HEK293T (cell line): Measurements from ENCODE around the gene NSMCE1.

Experiments used
- CTCF ChIA-PET: fragments of 350-600 bp; formaldehyde crosslinking; extraction: SDS; loops from one replicate; lab custom pipeline; 2021; ENCODE audit warnings: antibody characterized with exemption, inconsistent platforms; lab: Yijun Ruan, JAX
- POLR2A ChIA-PET: fragments of 350-600 bp; formaldehyde crosslinking; extraction: SDS; loops from one replicate; lab custom pipeline; 2020; ENCODE audit warnings: antibody characterized with exemption, inconsistent platforms; lab: Yijun Ruan, JAX
- DNase-seq: peaks from one replicate; pipeline ENCODE4 v3.0.0; 2012; ENCODE audit warnings: mixed read lengths; ENCODE audit errors: extremely low spot score
- ARNT ChIP-seq: fragments of 450-650 bp; IDR thresholded peaks from 2 replicates; pipeline ENCODE4 v1.6.1; 2017; ENCODE audit warnings: mild to moderate bottlenecking
- BHLHE40 ChIP-seq: fragments of 450-650 bp; IDR thresholded peaks from 2 replicates; pipeline ENCODE4 v1.6.1; 2016; ENCODE audit warnings: mild to moderate bottlenecking, moderate library complexity, borderline replicate concordance
- CTBP1 ChIP-seq: fragments of 450-650 bp; IDR thresholded peaks from 2 replicates; pipeline ENCODE4 v1.6.1; 2016; ENCODE audit warnings: borderline replicate concordance
- ELF4 ChIP-seq: fragments of 450-650 bp; IDR thresholded peaks from 2 replicates; pipeline ENCODE4 v1.6.1; 2017; ENCODE audit warnings: antibody characterized with exemption
- FOXA1 ChIP-seq: fragments of 450-650 bp; IDR thresholded peaks from 2 replicates; pipeline ENCODE4 v1.6.1; 2016; ENCODE audit warnings: mild to moderate bottlenecking
- FOXK2 ChIP-seq: fragments of 450-650 bp; IDR thresholded peaks from 2 replicates; pipeline ENCODE4 v1.6.1; 2016; ENCODE audit warnings: mild to moderate bottlenecking
- FOXM1 ChIP-seq: fragments of 450-650 bp; IDR thresholded peaks from 2 replicates; pipeline ENCODE4 v1.6.1; 2017; ENCODE audit warnings: mild to moderate bottlenecking, borderline replicate concordance
- HDGF ChIP-seq: fragments of 450-650 bp; IDR thresholded peaks from 2 replicates; pipeline ENCODE4 v1.6.1; 2017; ENCODE audit warnings: antibody characterized with exemption, borderline replicate concordance
- L3MBTL2 ChIP-seq: fragments of 450-650 bp; conservative IDR thresholded peaks from 2 replicates; pipeline ENCODE4 v1.6.1; 2016; ENCODE audit warnings: mild to moderate bottlenecking
- LEF1 ChIP-seq: fragments of 450-650 bp; IDR thresholded peaks from 2 replicates; pipeline ENCODE4 v1.6.1; 2017; ENCODE audit warnings: mild to moderate bottlenecking, borderline replicate concordance
- NFRKB ChIP-seq: fragments of 450-650 bp; IDR thresholded peaks from 2 replicates; pipeline ENCODE4 v1.6.1; 2016; ENCODE audit warnings: mild to moderate bottlenecking, moderate library complexity
- PKNOX1 ChIP-seq: fragments of 450-650 bp; IDR thresholded peaks from 2 replicates; pipeline ENCODE4 v1.6.1; 2016
- SP1 ChIP-seq: fragments of 450-650 bp; IDR thresholded peaks from 2 replicates; pipeline ENCODE4 v1.6.1; 2017
- SUZ12 ChIP-seq: fragments of 450-650 bp; IDR thresholded peaks from 2 replicates; pipeline ENCODE4 v1.6.1; 2016; ENCODE audit warnings: mild to moderate bottlenecking
- TARDBP ChIP-seq: fragments of 450-650 bp; IDR thresholded peaks from 2 replicates; pipeline ENCODE4 v1.6.1; 2016
- ZNF384 ChIP-seq: fragments of 450-650 bp; IDR thresholded peaks from 2 replicates; pipeline ENCODE4 v1.6.1; 2016

Gene NSMCE1

GRCh38 chr16:27185776-27186130, 82.8 kb downstream of the NSMCE1 start:
- POLR2A ChIA-PET: no interaction called here
- CTCF ChIA-PET: no interaction called here
- TF ChIP-seq ELF4 (no peak), L3MBTL2 (no peak), NFRKB (no peak), TARDBP (no peak), SUZ12 (no peak), BHLHE40 (no peak), CTBP1 (no peak), FOXM1 (no peak), ZNF384 (no peak)
- no peak for DNase-seq

GRCh38 chr16:27182906-27183405, 85.6 kb downstream of the NSMCE1 start:
- DNase-seq: no peak
- POLR2A ChIA-PET: no interaction called here
- TF ChIP-seq BHLHE40: no peak
- no peak for TF ChIP-seq FOXK2
- TF ChIP-seq L3MBTL2: no peak
- no peak for TF ChIP-seq SUZ12
- no peak for TF ChIP-seq FOXA1
- no peak for TF ChIP-seq PKNOX1
- no peak for TF ChIP-seq CTBP1
- no peak for TF ChIP-seq ZNF384
- TF ChIP-seq SP1: no peak
- no peak for TF ChIP-seq ELF4
- TF ChIP-seq LEF1: no peak
- no peak for TF ChIP-seq TARDBP
- CTCF ChIA-PET: no interaction called here

- ChIA-PET CTCF (no interaction called here), POLR2A (interaction anchor here (1.6 kb wide), 1 partner anchor 22 kb away, joined by 5 read pairs; the partner anchor contains the start of gene KDM8)
- peak; percentile 19 for DNase-seq
- TF ChIP-seq ZNF384 (no peak), NFRKB (no peak), FOXK2 (no peak), LEF1 (no peak), FOXA1 (no peak), FOXM1 (no peak), ARNT (no peak), SUZ12 (no peak), ELF4 (no peak), BHLHE40 (no peak), PKNOX1 (no peak), L3MBTL2 (no peak), HDGF (no peak), CTBP1 (no peak), TARDBP (no peak), SP1 (no peak)
These were observed 87.4 kb downstream of the NSMCE1 start for GRCh38 chr16:27181019-27181790.

- POLR2A ChIA-PET: interaction anchor here (2.0 kb wide), 1 partner anchor 24 kb away, joined by 11 read pairs; the partner anchor contains the start of gene KDM8
- peak; percentile 84 for DNase-seq
- CTCF ChIA-PET: interaction anchor here (0.9 to 2.0 kb wide), 7 partner anchors 11 to 196 kb away, joined by 3 to 10 read pairs (median 3); partner anchors contain the start of gene KDM8
- TF ChIP-seq FOXK2 (no peak), TARDBP (no peak), SP1 (no peak), BHLHE40 (no peak), L3MBTL2 (no peak), ZNF384 (no peak), NFRKB (no peak), CTBP1 (no peak), ARNT (no peak), ELF4 (no peak), LEF1 (no peak)
These were observed 89.0 kb downstream of the NSMCE1 start for GRCh38 chr16:27179500-27180072.

GRCh38 chr16:27177031-27177774, 91.4 kb downstream of the NSMCE1 start:
- no peak for DNase-seq
- TF ChIP-seq ZNF384 (no peak), BHLHE40 (no peak), L3MBTL2 (no peak), ARNT (no peak), HDGF (no peak), SUZ12 (no peak), ELF4 (no peak), TARDBP (no peak), CTBP1 (no peak), LEF1 (no peak)
- CTCF ChIA-PET: no interaction called here
- POLR2A ChIA-PET: no interaction called here

GRCh38 chr16:27175888-27176287, 92.7 kb downstream of the NSMCE1 start:
- CTCF ChIA-PET: no interaction called here

More at GRCh38 chr16:27175888-27176287, 92.7 kb downstream of the NSMCE1 start:
- DNase-seq: no peak
- POLR2A ChIA-PET: no interaction called here
- no peak for TF ChIP-seq FOXM1
- no peak for TF ChIP-seq ARNT
- TF ChIP-seq LEF1: no peak
- TF ChIP-seq NFRKB: no peak
- no peak for TF ChIP-seq FOXK2
- no peak for TF ChIP-seq PKNOX1
- no peak for TF ChIP-seq ELF4
- TF ChIP-seq TARDBP: no peak
- TF ChIP-seq CTBP1: no peak
- TF ChIP-seq SP1: no peak
- no peak for TF ChIP-seq HDGF
